ENCODE results near the gene ZNF407.

ZNF407 gene

GRCh38 chr18:74582642-74583041 is 15.0 kb upstream of the ZNF407 start:
- H2AFZ ChIP-seq (ENCODE audit: low read depth): no peak overlapping the region
- H3K27me3 ChIP-seq (ENCODE audit: insufficient read depth, low read depth): no peaks in the 10 kb centered on the region
- H3K36me3 ChIP-seq (ENCODE audit: insufficient read depth): no peaks in the 10 kb centered on the region
- H3K4me1 ChIP-seq (ENCODE audit: low read depth, poor library complexity, severe bottlenecking): no peaks in the 10 kb centered on the region
- no peak overlapping the region for H3K27ac ChIP-seq
- TF ChIP-seq CTCF (conservative IDR thresholded peaks at IDR 0.05; ENCODE audit: low read depth, low read length): no peak
- H3K79me2 ChIP-seq (ENCODE audit: insufficient read depth, low read depth): no peaks in the 10 kb centered on the region
- no peaks in the 10 kb centered on the region for H4K20me1 ChIP-seq (ENCODE audit: insufficient read depth)
- no peak overlapping the region for H3K9ac ChIP-seq
- H3K4me3 ChIP-seq (IDR thresholded peaks at IDR 0.05; ENCODE audit: insufficient read depth, low read depth, low read length): no peak overlapping the region
- H3K4me2 ChIP-seq: no peak overlapping the region

- H3K27me3 ChIP-seq (ENCODE audit: insufficient read depth, low read depth): no peaks in the 10 kb centered on the region
- H3K4me1 ChIP-seq (ENCODE audit: low read depth, poor library complexity, severe bottlenecking): peaks cover 37% of the 10 kb centered on the region
- H3K4me2 ChIP-seq: no peak overlapping the region
Observed at GRCh38 chr18:74587441-74587840, 10.2 kb upstream of the ZNF407 start.

GRCh38 chr18:74589021-74589420 is 8.6 kb upstream of the ZNF407 start:
- Histone ChIP-seq H3K79me2 (ENCODE audit: insufficient read depth, low read depth) (no peaks in the 10 kb centered on the region), H3K4me1 (ENCODE audit: low read depth, poor library complexity, severe bottlenecking) (peaks cover 53% of the 10 kb centered on the region), H3K4me2 (peak overlapping the region; percentile 42), H2AFZ (ENCODE audit: low read depth) (no peak overlapping the region; the same call in 1 of the 2 replicates), H4K20me1 (ENCODE audit: insufficient read depth) (no peaks in the 10 kb centered on the region), H3K9ac (no peak overlapping the region), H3K36me3 (ENCODE audit: insufficient read depth) (no peaks in the 10 kb centered on the region), H3K27me3 (ENCODE audit: insufficient read depth, low read depth) (no peaks in the 10 kb centered on the region), H3K27ac (no peak overlapping the region; the same call in 1 of the 2 replicates), H3K4me3 (IDR thresholded peaks at IDR 0.05; ENCODE audit: insufficient read depth, low read depth, low read length) (no peak overlapping the region)
- TF ChIP-seq CTCF (conservative IDR thresholded peaks at IDR 0.05; ENCODE audit: low read depth, low read length): no peak

More at GRCh38 chr18:74587441-74587840, 10.2 kb upstream of the ZNF407 start:
- Histone ChIP-seq H3K4me3 (IDR thresholded peaks at IDR 0.05; ENCODE audit: insufficient read depth, low read depth, low read length) (no peak overlapping the region), H2AFZ (ENCODE audit: low read depth) (no peak overlapping the region), H4K20me1 (ENCODE audit: insufficient read depth) (no peaks in the 10 kb centered on the region), H3K27ac (no peak overlapping the region), H3K79me2 (ENCODE audit: insufficient read depth, low read depth) (no peaks in the 10 kb centered on the region), H3K36me3 (ENCODE audit: insufficient read depth) (no peaks in the 10 kb centered on the region), H3K9ac (no peak overlapping the region)
- no peak for TF ChIP-seq CTCF (conservative IDR thresholded peaks at IDR 0.05; ENCODE audit: low read depth, low read length)

GRCh38 chr18:74589811-74590210 is 7.9 kb upstream of the ZNF407 start:
- no peak for TF ChIP-seq CTCF (conservative IDR thresholded peaks at IDR 0.05; ENCODE audit: low read depth, low read length)
- peak overlapping the region; percentile 42 for H3K4me2 ChIP-seq
- H4K20me1 ChIP-seq (ENCODE audit: insufficient read depth): no peaks in the 10 kb centered on the region
- H3K9ac ChIP-seq: no peak overlapping the region
- no peak overlapping the region for H3K4me3 ChIP-seq (IDR thresholded peaks at IDR 0.05; ENCODE audit: insufficient read depth, low read depth, low read length)
- H3K79me2 ChIP-seq (ENCODE audit: insufficient read depth, low read depth): peaks cover 3% of the 10 kb centered on the region; the same call in 1 of the 2 replicates
- no peaks in the 10 kb centered on the region for H3K36me3 ChIP-seq (ENCODE audit: insufficient read depth)
- H3K27ac ChIP-seq: no peak overlapping the region
- H3K27me3 ChIP-seq (ENCODE audit: insufficient read depth, low read depth): no peaks in the 10 kb centered on the region
- no peak overlapping the region for H2AFZ ChIP-seq (ENCODE audit: low read depth)
- H3K4me1 ChIP-seq (ENCODE audit: low read depth, poor library complexity, severe bottlenecking): peaks cover 61% of the 10 kb centered on the region

Measured in KMS-11 (cell line).